Pons (tissue), 1 donor: ENCODE data around the gene GNAT2.

Source experiments
- DNase-seq: peaks from one replicate; pipeline ENCODE4 v3.0.0-alpha.2; 2016; ENCODE audit warnings: low spot score

GNAT2 gene

DNA sequence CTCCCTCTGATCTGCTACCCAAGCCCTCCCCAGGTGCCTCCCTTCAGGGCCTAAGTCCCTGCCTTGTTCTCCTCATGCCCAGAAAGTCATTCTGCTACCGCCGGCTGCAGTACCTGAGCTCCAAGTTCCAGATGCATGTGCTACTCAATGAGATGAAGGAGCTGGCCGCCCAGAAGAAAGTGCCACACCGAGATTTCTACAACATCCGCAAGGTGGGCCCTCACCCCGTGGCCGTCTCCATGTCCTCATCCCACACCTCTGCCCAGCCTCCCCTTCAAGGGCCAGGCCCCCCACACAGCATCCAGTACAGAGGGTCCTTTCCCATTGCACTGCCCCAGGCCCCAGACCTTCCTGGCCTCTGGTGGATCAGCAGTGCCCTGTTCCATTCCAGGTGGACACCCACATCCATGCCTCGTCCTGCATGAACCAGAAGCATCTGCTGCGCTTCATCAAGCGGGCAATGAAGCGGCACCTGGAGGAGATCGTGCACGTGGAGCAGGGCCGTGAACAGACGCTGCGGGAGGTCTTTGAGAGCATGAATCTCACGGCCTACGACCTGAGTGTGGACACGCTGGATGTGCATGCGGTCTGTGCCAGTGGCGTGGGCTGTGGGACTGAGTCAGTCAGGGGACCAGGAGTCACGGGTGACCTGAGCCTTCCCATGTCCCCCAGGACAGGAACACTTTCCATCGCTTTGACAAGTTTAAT lies 8.4 kb upstream of the GNAT2 start:
- DNase-seq, result no peak

DNA sequence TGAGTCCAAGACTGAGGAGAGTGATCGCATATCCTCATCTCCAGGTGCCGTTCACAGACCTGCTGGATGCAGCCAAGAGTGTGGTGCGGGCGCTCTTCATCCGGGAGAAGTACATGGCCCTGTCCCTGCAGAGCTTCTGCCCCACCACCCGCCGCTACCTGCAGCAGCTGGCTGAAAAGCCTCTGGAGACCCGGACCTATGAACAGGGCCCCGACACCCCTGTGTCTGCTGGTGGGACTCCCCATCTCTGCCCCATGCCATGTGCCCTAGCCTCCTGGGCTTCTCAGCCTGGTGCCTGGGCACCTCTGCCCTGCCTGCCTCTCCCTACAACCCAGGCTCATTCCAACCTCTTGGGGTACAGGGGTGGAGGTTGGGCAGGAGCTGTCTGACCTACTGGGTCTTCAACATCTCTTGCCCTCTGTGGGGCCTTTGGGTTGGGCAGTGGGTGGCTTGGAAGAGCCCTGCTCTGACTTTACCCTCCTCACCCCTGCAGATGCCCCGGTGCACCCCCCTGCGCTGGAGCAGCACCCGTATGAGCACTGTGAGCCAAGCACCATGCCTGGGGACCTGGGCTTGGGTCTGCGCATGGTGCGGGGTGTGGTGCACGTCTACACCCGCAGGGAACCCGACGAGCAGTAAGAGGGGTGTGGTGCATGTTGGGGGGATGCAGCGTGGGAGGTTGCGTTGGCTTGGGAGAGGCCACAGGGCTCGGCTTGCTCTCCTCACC lies 7.4 kb upstream of the GNAT2 start:
- no peak for DNase-seq

DNA sequence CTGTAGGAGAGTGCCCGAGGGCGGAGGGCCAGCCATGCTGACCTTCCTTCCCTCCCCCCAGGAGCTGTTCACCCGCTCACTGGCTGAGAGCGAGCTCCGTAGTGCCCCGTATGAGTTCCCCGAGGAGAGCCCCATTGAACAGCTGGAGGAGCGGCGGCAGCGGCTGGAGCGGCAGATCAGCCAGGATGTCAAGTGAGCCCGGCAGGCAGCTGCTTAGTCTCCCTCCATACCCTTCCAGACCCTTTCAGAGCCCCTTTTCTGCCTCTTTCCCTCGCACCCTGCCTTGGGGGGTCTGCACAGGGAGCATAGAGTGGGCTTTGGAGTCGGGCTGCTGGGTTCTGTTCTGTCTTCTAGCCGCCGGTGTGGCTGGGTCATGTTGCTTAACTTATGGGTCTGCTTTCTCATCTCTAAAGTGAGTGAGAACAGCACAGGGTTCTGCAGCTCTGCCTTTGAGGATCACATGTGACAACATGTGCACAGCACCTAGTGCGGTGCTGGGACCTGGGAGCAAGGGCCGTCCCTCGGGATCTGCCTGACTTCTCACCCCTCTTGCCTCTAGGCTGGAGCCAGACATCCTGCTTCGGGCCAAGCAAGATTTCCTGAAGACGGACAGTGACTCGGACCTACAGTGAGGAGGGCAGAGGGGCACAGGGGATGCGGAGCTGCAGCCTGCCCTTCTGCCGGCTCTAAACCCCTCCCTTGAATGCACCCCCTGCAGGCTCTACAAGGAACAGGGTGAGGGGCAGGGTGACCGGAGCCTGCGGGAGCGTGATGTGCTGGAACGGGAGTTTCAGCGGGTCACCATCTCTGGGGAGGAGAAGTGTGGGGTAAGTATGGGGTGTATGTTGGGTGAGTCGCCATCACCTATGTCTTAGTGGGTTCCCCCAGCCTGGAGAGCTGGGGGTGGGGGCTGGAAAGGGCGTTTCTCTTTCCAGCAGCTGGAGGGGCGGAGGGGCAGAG lies 6.5 kb upstream of the GNAT2 start:
- DNase-seq, result no peak

DNA sequence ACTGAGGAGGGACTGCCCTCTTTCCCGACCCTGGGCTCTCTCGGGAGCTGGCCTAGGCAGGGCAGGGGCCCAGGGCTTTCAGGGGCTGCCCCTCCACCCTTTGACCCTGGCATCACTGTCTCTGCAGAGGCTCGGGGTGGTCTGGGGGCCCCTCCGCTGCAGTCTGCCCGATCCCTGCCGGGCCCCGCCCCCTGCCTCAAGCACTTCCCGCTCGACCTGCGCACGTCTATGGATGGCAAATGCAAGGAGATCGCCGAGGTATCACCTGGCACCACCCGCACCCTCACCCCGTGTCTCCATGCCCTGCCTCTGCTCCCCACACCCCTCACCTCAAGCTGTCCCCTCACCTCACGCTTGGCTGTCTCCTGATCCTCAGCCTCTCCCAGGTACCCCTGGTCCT lies 5.8 kb upstream of the GNAT2 start:
- DNase-seq, result no peak

DNA sequence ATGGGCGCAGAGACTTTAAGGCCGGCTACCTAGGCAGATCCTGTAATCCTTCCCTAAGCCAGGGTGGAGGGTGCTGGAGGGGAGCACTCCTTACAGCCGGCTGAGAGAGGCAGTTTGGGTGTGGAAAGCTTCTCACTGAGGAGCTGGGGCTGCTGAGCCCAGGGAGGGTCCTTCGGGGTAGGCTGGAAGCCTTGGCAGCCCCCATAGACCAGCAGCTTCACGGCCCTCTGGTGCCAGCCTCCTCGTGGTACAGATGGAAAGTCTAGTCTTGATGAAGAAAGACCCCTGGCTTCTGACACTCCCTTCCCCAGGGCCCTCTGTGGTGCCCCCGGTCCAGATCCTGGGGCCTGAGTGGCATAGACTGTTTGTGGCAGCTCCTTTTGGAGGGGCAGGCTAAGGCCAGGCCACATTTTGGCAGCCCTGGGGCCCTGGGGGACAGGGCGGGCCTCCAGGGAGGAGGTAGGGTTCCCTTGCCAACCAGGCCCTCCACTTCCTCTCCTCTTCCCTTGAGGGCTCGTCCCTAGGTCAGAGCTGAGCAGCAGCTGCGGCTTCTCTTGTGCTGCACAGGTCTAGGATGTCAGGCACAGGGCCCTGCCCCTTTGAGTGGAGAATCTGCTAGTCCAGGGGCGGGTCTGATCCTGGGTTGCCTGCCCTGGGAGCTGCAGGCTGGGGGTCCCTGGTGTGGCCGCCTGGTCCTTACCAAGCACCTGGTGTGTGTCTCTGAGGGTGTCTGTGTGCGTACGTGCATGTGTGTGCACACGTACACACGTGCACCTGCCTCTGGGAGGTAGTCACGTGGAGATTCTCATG lies 5.0 kb upstream of the GNAT2 start:
- DNase-seq, result no peak

DNA sequence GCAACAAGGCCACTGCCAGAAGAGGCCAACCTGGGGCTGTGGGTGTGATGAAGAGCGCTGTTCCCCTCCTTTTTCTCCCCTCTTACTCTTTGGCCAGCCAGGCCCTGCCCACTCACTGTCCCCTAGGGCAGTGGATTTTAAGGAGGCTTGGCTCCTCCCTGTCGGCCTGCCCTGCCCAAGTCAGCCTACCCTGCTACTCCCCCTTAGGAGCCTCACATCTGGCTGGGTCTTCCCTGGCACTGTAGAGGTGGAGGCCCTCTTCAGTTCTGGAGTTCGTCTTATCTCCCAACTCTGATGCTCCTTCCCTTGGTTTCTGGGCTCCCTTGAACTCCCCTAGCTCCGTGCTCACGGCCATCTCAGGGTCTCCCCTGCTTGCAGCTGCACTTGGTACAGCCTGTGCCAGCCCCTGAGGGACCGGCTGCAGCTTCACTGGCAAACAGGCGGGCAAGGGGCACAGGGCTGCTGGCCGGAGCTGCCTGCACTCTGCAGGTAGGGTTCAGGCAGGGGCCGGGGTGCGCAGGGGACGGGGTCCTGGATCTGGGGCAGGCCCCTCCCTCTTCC lies 4.3 kb upstream of the GNAT2 start:
- peak; percentile 49 for DNase-seq

DNA sequence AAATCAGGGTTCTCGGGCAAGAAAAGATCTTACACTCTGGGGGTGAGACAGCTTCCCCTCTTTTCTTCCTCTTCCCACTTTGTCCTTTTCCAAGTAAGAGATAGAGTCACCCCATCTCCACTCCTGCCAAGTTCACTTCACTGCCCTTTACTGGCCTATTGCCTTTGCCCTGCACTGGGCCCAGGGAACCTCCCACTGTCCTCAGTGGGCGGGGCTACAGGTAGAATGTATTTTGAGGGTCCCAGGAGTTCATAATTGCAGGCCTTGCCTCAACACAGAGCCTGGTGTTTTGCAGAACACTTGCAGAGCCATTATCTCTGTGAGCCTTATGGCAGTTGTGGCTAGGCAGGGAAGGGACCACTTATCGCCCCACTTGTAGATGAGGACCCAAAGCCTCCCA lies 3.5 kb upstream of the GNAT2 start:
- no peak for DNase-seq

DNA sequence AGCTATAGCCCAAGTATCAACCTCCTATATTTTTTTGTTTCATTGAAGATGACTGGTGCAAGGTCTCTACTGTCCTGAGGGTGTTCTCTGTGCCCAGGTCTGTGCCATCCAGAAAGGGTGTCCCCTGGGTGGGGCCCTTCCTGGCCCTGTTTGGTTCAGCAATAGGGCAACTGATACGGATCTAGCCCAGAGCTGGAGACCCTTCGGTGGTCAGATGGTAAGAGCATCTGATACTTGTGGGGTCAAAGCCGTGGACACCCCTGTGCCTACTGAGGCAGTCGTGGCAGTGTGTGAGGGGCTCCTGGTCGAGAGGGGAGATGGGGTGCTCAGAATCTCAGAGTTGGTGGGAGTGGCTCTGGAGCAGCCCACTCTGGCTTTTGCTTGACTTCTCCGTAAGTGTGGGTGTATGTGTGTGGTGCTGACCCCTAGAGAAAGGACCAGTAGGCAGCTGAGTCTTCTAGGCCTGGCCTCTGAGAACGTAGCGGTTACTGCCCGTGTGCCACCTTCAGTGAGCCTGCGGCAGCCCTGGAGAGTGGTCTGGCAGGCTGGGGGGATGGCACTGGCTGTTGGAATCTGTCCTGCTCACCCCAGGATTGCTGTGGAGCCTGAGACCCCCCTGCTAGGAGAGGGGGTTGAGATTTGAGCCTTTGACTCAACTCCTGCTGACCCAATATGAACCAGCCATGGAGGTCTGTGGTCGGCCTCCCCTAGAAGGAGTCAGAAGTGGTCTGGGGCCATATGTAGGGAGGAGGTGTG lies 2.9 kb upstream of the GNAT2 start:
- DNase-seq, result no peak

DNA sequence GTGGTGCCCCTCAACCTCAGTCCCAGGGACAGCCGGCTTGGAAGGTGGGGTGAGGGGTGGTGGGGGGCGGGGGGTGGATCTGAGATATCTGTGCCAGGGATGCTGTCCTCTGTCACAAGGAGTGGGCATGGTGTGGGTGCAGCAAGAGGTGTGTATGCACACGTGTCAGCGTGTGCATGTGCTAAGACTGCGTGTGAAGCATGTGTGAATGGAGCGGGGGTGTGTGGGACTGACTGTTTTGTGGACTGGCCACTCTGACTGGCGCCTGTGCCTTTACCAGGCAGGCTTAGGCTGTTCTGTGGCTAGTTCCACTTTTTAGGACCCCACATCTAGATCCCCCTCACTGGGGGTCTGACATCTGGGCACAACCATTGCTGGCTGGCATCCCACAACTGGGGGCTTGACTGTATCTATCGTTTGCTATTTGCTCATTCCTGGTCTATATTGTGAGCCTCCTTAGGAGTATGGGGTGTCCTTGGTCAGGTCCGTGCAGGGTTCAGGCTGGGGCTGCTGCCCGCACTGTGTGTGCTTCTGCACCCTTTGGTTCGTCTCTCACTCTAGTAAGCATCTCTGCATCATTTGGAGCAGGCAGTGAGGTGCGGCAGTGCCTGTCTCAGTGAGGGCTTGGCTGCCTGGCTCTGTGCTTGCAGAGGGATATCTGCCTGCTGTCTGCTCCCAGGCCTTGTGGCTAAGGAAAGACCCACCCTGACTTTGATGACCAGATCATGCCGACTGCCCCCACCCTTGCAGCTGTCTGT lies 2.1 kb upstream of the GNAT2 start:
- DNase-seq, result no peak

DNA sequence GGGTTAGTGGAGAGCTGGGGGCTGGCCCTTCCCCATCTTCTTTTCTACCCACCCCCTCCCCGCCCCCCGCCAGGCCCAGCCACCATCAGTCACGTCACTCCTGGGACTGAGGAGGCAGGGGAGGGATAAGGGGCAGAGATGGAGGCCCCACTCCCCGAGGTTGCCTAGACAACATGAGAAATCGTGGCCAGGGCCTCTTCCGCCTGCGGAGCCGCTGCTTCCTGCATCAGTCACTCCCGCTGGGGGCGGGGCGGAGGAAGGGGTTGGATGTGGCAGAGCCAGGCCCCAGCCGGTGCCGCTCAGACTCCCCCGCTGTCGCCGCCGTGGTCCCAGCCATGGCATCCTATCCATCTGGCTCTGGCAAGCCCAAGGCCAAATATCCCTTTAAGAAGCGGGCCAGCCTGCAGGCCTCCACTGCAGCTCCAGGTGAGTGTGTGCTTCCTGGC lies 1.4 kb upstream of the GNAT2 start:
- peak; percentile 88 for DNase-seq

DNA sequence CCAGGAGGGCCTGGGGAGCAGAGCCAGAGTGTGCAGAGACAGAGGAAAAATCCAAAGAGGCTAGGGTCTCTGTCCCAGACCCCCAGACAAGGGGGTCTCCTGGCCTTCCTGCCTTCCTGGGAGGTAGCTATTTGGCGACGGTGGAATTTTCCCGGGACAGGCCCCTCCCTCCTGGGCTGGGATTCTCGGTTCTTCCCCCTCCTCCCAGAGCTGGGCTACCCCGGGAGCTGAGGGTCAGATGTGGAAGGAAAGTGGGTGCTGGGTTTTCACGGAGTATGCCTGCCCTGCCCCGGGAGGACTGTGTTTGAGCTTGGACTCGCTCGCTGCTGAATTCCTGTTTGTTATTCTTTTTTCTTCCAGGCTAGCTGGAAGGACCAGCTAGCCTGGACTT lies 980 bp upstream of the GNAT2 start:
- DNase-seq, result peak; percentile 34

DNA sequence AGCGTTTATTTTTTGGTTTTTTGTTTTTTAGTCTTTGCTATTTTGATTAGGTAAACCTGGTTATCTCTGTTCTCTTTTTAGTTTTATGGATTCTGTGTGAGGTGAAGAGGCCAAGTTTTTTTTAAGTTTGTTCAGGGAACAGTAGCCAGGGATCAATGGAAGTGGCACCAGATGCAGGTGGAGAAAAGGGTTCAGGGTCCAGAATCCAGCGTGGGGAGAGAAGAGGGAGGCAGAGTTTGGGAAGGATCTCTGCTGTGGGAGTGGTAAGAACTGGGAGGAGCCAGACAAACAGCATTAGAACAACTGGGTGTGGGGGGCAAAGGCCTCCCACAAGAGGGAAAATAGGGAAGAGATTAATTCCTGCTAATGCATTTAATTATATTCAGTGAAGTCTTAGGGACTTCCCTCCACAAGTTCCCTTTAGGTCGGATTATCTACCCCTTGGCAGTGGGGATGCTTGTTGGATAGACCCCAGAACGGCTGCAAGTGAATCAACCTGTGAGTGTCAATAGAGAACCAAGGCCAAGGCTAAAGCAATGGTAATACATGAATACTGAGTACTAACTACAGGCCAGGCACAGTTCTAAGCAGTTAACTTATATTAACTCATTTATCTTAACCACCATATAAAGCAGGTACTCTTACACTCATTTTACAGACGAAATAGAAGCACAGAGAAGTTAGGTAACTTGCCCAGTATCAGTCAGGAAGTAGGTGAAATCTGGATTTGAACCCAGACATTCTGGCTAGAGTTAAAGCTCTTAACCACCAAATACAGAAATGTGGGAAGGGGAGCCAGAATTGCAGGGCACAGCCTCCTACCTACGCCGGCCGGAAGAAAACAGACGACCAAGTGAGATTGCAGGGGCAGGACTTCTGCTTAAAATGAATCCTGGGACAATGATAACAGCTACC lies 498 bp downstream of the GNAT2 start:
- no peak for DNase-seq

DNA sequence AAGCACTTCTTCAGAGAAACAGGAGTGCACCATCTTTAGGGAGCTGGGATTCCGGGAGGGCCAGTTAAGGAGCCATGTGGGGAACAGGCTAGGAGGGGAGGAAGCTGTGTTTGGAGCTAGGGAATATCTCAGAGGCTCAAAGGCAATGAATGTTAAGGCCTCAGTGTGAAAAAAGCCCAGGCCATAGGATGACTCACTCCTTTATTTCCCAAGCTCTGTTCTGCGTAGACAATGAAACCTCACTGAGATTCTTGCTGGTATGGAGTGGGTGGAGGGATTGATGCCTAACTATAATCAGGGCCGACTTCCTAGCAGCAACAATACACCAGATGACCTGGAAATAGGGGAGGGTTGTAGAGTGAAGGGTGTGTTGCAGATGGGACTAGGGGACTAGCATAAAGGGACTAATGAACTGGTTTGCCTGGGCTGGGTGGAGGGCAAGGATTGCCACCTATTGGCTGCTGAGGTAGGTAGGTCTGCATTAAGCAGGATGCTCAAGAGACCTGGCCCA lies 2.1 kb downstream of the GNAT2 start:
- DNase-seq, result no peak

DNA sequence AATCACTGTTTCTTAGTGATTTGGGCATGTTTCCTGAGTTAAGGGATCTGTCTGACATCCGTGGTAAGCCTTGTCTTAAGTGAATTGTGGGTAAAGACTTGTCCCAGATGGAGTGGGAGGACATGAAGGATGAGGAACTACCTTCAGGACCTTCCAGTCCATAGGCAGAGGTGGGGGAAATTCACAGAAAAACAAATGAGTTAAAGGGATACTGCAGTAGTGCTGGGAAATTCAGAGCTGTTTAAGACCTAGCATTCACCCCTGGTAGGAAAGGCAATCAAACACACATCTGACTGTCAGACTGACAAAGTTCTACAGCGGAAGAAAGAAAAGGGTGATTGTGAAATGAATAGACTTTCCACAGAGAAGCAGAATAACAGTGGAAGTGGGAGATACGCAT lies 3.0 kb downstream of the GNAT2 start:
- no peak for DNase-seq

DNA sequence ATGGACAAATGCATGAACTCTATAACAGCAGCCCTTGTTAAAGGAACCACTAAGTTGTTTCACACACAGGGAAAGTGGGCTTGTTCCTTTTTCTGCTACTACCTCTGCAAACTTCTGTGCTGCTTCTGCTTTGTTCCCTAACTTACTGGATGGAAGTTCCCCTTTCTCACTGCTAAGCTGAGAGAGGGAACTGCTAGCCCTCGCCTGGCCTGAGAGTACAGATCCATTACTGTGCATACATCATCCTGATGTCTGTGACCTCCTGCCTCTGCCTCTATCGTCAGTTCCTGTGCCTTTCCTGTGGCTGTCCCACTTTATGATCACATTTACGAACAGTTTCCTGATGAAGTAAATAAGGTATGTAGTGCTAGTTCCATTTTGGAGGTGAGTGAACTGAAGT lies 3.5 kb downstream of the GNAT2 start:
- DNase-seq, result peak; percentile 87

DNA sequence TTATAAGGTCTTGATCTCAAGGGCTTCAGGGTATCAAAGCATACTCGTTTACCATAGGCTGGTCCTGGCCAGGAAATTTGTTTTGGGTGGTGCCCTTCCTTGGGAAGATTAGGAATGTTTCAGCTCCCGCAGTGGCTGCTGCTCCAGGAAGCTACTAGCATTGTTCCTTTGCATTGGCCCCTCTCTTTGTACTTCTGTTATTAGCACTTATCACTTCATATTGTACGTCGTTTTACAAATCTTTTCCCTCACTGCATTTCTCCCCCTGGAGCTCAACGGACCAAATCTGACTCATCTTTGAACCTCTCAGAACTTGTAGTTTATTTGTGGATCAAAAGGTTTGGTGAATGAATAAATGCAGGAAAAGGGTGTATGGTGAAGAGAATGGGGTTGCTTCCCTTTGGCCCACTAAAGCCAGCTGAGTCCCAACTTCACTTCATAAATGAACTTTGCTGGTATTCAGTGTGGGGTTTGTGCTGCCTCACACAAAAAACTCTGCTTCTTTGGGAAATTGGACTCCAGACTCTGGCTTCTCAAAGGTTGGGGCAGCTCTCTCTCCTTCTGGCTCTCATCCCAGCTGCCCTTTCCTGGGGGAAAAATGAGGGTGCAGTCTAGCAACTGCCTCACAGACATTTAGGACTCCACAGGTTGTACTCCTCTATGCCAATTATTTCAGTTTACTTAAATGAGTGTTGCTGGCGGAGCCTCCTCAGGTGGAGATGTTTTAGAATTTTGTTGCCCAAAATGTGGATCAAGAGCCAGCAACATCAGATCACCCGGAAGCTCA lies 5.9 kb downstream of the GNAT2 start:
- DNase-seq, result no peak

DNA sequence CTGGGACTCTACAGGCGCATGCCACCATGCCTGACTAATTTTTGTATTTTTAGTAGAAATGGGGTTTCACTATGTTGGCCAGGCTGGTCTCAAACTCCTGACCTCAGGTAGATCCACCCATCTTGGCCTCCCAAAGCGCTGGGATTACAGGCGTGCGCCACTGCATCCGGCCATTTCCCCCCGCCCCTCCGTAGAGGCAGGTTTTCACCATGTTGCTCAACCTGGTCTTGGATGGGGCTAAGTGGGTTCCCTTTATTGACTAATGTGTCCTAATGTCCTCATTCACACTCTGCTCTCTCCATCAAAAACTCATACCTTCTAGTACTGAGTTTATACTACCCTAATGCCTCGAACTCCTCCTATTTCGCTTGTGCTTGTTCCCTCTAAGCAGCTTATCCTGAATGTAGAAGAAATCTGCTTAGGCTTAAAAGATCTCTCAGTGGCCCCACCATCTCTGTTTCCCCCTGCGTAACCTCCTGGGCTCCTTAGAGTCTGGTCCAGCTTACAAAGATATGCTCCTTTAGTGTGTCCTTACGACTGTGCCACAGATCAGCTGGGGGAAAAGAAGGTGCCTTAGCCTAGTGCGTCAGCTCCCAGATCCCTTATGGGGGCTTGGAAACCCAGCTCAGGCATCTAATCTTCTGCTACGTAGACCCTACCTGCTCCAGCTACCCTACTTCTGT lies 8.0 kb downstream of the GNAT2 start:
- DNase-seq, result no peak
